ENCODE measurements around the gene TTC7B. TPM values are rescaled to one million over a fixed set of nuclear protein-coding genes. Genes with fewer than 3 reads are reported as not detected.

Gene TTC7B
- total and polyA plus RNA-seq, 2 donors (not counting 1 experiment from before 2014, with no cell fraction given) = 0.36 to 3.2 TPM

DNA sequence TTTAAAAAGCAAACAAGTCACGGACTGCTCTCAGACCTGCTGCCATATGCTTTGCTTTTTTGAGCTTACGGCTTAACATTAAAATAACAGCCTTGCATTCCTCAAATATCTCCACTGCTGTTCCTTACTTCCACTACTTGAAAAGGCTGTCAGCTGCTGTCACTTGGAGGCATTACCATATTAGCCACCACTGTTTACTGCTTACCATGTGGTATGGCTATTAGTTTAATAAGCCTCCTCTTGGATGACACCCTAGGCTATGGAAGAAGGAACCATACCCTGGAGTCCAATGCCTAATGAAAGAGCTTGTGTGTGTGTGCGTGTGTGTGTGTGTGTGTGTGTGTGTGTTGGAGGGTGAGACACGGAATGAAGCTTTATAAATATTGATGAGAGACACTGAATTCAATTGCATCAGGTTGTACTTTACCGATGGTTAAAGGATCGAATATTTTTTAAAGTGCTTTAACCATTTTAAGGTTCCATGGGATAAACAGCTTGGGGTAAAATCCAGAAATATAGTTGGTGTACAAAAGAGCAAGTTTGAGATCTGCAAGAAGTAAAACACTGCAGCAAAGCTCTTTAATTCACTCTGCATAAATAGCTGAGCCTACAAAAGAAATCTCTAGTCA, 174.5 kb downstream of the TTC7B start:
- POLR2A ChIA-PET = interaction anchor here (0.9 kb wide), 1 partner anchor 115 kb away, joined by 3 read pairs; no protein-coding TSS in a partner anchor
- H3K4me1 Mint-ChIP-seq = no peaks in the 10 kb centered on the region
- H3K9me3 ChIP-seq (ENCODE audit: control extremely low read depth in 1 of 3, control insufficient read depth in 2 of 3, insufficient read depth in 1 of 3, low read length in 2 of 3) = no peaks in the 10 kb centered on the region
- ATAC-seq (ENCODE audit: low read depth) (no peak), DNase-seq (no peak)
- intact Hi-C loops (cut with micrococcal nuclease) = no loop called here
- no peaks in the 10 kb centered on the region for H3K79me2 ChIP-seq (ENCODE audit: control insufficient read depth, insufficient read depth, low read length)
- 88% methylated on average over 5 of the region's 6 CpGs for WGBS (ENCODE audit: insufficient coverage)
- no peaks in the 10 kb centered on the region for H3K4me1 ChIP-seq (ENCODE audit: control insufficient read depth in 2 of 2, insufficient read depth in 2 of 2, low read length in 2 of 2)
- no peak overlapping the region for H3K4me3 Mint-ChIP-seq
- H3K9ac ChIP-seq (ENCODE audit: low read length) = no peak overlapping the region
- CTCF ChIA-PET = interaction anchor here (1.3 kb wide), 1 partner anchor 9 kb away, joined by 3 read pairs; no protein-coding TSS in a partner anchor
- no peak overlapping the region for H3K27ac Mint-ChIP-seq
- H3K27ac ChIP-seq (ENCODE audit: low read length in 2 of 2) = no peak overlapping the region
- no peak overlapping the region for H2AFZ ChIP-seq (ENCODE audit: insufficient read depth, low read depth, low read length, poor library complexity, severe bottlenecking)
- no peaks in the 10 kb centered on the region for H4K20me1 ChIP-seq (ENCODE audit: control insufficient read depth, insufficient read depth, low read length, poor library complexity, severe bottlenecking)
- no peaks in the 10 kb centered on the region for H3K27me3 ChIP-seq (replicated peaks in 1 of 4; ENCODE audit: control extremely low read depth in 1 of 4, control insufficient read depth in 3 of 4, insufficient read depth in 4 of 4, low read length in 3 of 4)
- no peaks in the 10 kb centered on the region for H3K9me3 Mint-ChIP-seq (ENCODE audit: insufficient read depth)
- H3K27me3 Mint-ChIP-seq = no peaks in the 10 kb centered on the region
- no peak overlapping the region for H3K4me3 ChIP-seq (ENCODE audit: control extremely low read depth in 1 of 5, extremely low read depth in 1 of 5, insufficient read depth in 1 of 5, low read depth in 2 of 5, low read length in 4 of 5)
- no peaks in the 10 kb centered on the region for H3K36me3 ChIP-seq (replicated peaks in 1 of 2; ENCODE audit: control extremely low read depth in 1 of 2, control insufficient read depth in 1 of 2, extremely low read depth in 1 of 2, insufficient read depth in 2 of 2, low read length in 1 of 2)
- no peak overlapping the region for H3K4me2 ChIP-seq (replicated peaks; ENCODE audit: low read depth, low read length, poor library complexity, severe bottlenecking)
- TF ChIP-seq CTCF (IDR thresholded peaks at IDR 0.05) (no peak), EZH2 (IDR thresholded peaks at IDR 0.05; ENCODE audit: borderline replicate concordance, insufficient read depth, low read depth, low read length, poor library complexity, severe bottlenecking) (no peak)

DNA sequence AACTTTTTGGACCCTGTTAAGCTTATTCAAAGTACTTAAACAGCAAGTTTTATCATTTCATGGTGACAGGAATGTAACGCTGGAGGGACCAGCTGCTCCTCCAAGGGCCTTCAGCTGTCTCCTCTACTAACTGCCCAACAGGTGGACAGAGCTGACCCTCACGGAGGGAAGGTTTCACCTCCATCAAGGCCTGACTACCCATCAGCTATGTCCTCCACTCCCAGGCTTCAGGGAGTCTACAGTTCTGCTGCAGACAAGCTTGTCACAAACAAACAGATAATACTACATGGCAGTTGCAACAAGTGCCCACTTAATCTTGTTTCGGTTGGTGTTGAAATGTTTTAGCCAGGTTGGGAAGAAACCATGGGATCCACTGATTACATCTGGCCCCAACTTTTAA, 175.1 kb downstream of the TTC7B start:
- Mint-ChIP-seq H3K27me3 (no peaks in the 10 kb centered on the region), H3K4me1 (no peaks in the 10 kb centered on the region), H3K9me3 (ENCODE audit: insufficient read depth) (no peaks in the 10 kb centered on the region), H3K4me3 (no peak overlapping the region), H3K27ac (no peak overlapping the region)
- H3K4me1 ChIP-seq (ENCODE audit: control insufficient read depth in 2 of 2, insufficient read depth in 2 of 2, low read length in 2 of 2) = no peaks in the 10 kb centered on the region
- 71% methylated on average over 1 of the region's 3 CpGs for WGBS (ENCODE audit: insufficient coverage)
- POLR2A ChIA-PET = no interaction called here
- no peak overlapping the region for H2AFZ ChIP-seq (ENCODE audit: insufficient read depth, low read depth, low read length, poor library complexity, severe bottlenecking)
- H3K4me2 ChIP-seq (replicated peaks; ENCODE audit: low read depth, low read length, poor library complexity, severe bottlenecking) = no peak overlapping the region
- CTCF ChIA-PET = interaction anchor here (1.3 kb wide), 1 partner anchor 10 kb away, joined by 3 read pairs; no protein-coding TSS in a partner anchor
- no peak overlapping the region for H3K9ac ChIP-seq (ENCODE audit: low read length)
- intact Hi-C loops (cut with micrococcal nuclease) = no loop called here
- TF ChIP-seq CTCF (IDR thresholded peaks at IDR 0.05) = no peak
- TF ChIP-seq EZH2 (IDR thresholded peaks at IDR 0.05; ENCODE audit: borderline replicate concordance, insufficient read depth, low read depth, low read length, poor library complexity, severe bottlenecking) = no peak
- no peaks in the 10 kb centered on the region for H4K20me1 ChIP-seq (ENCODE audit: control insufficient read depth, insufficient read depth, low read length, poor library complexity, severe bottlenecking)
- H3K9me3 ChIP-seq (ENCODE audit: control extremely low read depth in 1 of 3, control insufficient read depth in 2 of 3, insufficient read depth in 1 of 3, low read length in 2 of 3) = no peaks in the 10 kb centered on the region
- no peaks in the 10 kb centered on the region for H3K79me2 ChIP-seq (ENCODE audit: control insufficient read depth, insufficient read depth, low read length)
- no peak overlapping the region for H3K4me3 ChIP-seq (ENCODE audit: control extremely low read depth in 1 of 5, extremely low read depth in 1 of 5, insufficient read depth in 1 of 5, low read depth in 2 of 5, low read length in 4 of 5)
- ATAC-seq (ENCODE audit: low read depth) (no peak), DNase-seq (no peak)
- no peaks in the 10 kb centered on the region for H3K36me3 ChIP-seq (replicated peaks in 1 of 2; ENCODE audit: control extremely low read depth in 1 of 2, control insufficient read depth in 1 of 2, extremely low read depth in 1 of 2, insufficient read depth in 2 of 2, low read length in 1 of 2)
- H3K27me3 ChIP-seq (replicated peaks in 1 of 4; ENCODE audit: control extremely low read depth in 1 of 4, control insufficient read depth in 3 of 4, insufficient read depth in 4 of 4, low read length in 3 of 4) = no peaks in the 10 kb centered on the region
- H3K27ac ChIP-seq (ENCODE audit: low read length in 2 of 2) = no peak overlapping the region
